DOHH2 (cell line): ENCODE data around the gene DCST2.

Experiments
- H3F3A ChIP-seq: fragments of 200-600 bp; sonication (generic), shearing (Covaris generic); 2 replicates; pipeline ENCODE4 v1.6.0; 2016; ENCODE audit warnings: antibody characterized with exemption, mild to moderate bottlenecking; ENCODE audit not compliant: control insufficient read depth, insufficient read depth
- H3K27ac ChIP-seq: fragments of 200-600 bp; sonication (generic); 2 replicates; pipeline ENCODE4 v1.5.1; 2014; ENCODE audit warnings: low read depth, mild to moderate bottlenecking, low read length, moderate library complexity
- H3K27me3 ChIP-seq: fragments of 200-600 bp; sonication (generic); 2 replicates; pipeline ENCODE4 v1.6.1; 2014; ENCODE audit warnings: mild to moderate bottlenecking, low read length, mixed read lengths; ENCODE audit not compliant: control insufficient read depth
- H3K36me3 ChIP-seq: fragments of 200-600 bp; sonication (generic); 2 replicates; pipeline ENCODE4 v1.6.1; 2014; ENCODE audit warnings: mild to moderate bottlenecking, low read length, moderate library complexity, mixed read lengths; ENCODE audit not compliant: control insufficient read depth
- H3K4me1 ChIP-seq: fragments of 200-600 bp; sonication (generic); 2 replicates; pipeline ENCODE4 v1.6.1; 2014; ENCODE audit warnings: mild to moderate bottlenecking, low read length, mixed read lengths; ENCODE audit not compliant: control insufficient read depth
- H3K4me2 ChIP-seq: fragments of 200-600 bp; sonication (generic); 2 replicates; pipeline ENCODE4 v1.6.0; 2014; ENCODE audit warnings: mild to moderate bottlenecking, low read length, moderate library complexity
- H3K4me3 ChIP-seq: fragments of 200-600 bp; sonication (generic); 2 replicates; pipeline ENCODE4 v1.5.1; 2014; ENCODE audit warnings: mild to moderate bottlenecking, low read length, mixed read lengths
- H3K79me2 ChIP-seq: fragments of 200-600 bp; sonication (generic); 2 replicates; pipeline ENCODE4 v1.6.1; 2014; ENCODE audit warnings: mild to moderate bottlenecking, low read length, mixed read lengths; ENCODE audit not compliant: control insufficient read depth
- H3K9me2 ChIP-seq: fragments of 200-600 bp; sonication (generic); replicated peaks from 2 replicates; pipeline ENCODE4 v1.6.1; 2014; ENCODE audit warnings: mild to moderate bottlenecking, low read length, mixed read lengths; ENCODE audit not compliant: control insufficient read depth
- H3K9me3 ChIP-seq: fragments of 200-600 bp; sonication (generic); 2 replicates; pipeline ENCODE4 v1.6.1; 2014; ENCODE audit warnings: antibody characterized with exemption, low read length, mixed read lengths; ENCODE audit not compliant: control insufficient read depth, insufficient read depth
- H4K20me1 ChIP-seq: fragments of 200-600 bp; sonication (generic); 2 replicates; pipeline ENCODE4 v1.6.0; 2014; ENCODE audit warnings: low read depth, mild to moderate bottlenecking, antibody characterized with exemption, low read length, moderate library complexity; ENCODE audit not compliant: control insufficient read depth, insufficient read depth
- CTCF ChIP-seq: fragments of 200-600 bp; sonication (generic); IDR thresholded peaks from one replicate; pipeline ENCODE4 v1.5.1; 2014; ENCODE audit warnings: antibody characterized with exemption, mild to moderate bottlenecking, low read depth, low read length; ENCODE audit not compliant: poor library complexity, severe bottlenecking
- EZH2phosphoT487 ChIP-seq: fragments of 200-600 bp; sonication (generic); IDR thresholded peaks from 2 replicates; pipeline ENCODE4 v1.6.1; 2017; ENCODE audit warnings: borderline replicate concordance, mild to moderate bottlenecking, antibody characterized with exemption, low read length, moderate library complexity, mixed read lengths

Gene DCST2

GRCh38 chr1:155075535-155075934, 42.0 kb upstream of the DCST2 start:
- Histone ChIP-seq H3K36me3 (peaks cover under 1% of the 10 kb centered on the region; the same call in 1 of the 2 replicates), H3K9me3 (no peaks in the 10 kb centered on the region), H3K79me2 (no peaks in the 10 kb centered on the region), H3K4me1 (peaks cover 87% of the 10 kb centered on the region), H3K9me2 (no peaks in the 10 kb centered on the region), H3K27me3 (peaks cover 24% of the 10 kb centered on the region), H3F3A (peaks cover 18% of the 10 kb centered on the region), H3K4me2 (no peak overlapping the region), H3K4me3 (no peak overlapping the region), H3K27ac (no peak overlapping the region), H4K20me1 (no peaks in the 10 kb centered on the region)
- TF ChIP-seq CTCF (no peak), EZH2phosphoT487 (no peak)

- H3K9me2 ChIP-seq = no peaks in the 10 kb centered on the region
- H3K4me2 ChIP-seq = peak overlapping the region; percentile 50
- peaks cover 15% of the 10 kb centered on the region for H3K36me3 ChIP-seq
- H3K79me2 ChIP-seq = no peaks in the 10 kb centered on the region
- no peaks in the 10 kb centered on the region for H4K20me1 ChIP-seq
- TF ChIP-seq EZH2phosphoT487 (no peak), CTCF (no peak)
- H3K27ac ChIP-seq = no peak overlapping the region
- no peaks in the 10 kb centered on the region for H3K9me3 ChIP-seq
- peaks cover 18% of the 10 kb centered on the region for H3F3A ChIP-seq
- H3K27me3 ChIP-seq = peaks cover 5% of the 10 kb centered on the region; the same call in 1 of the 2 replicates
- peak overlapping the region; percentile 36 for H3K4me3 ChIP-seq
- peaks cover 81% of the 10 kb centered on the region for H3K4me1 ChIP-seq
Measured at GRCh38 chr1:155073377-155074242, 40.0 kb upstream of the DCST2 start.

GRCh38 chr1:155072531-155073289, 39.1 kb upstream of the DCST2 start:
- H3K79me2 ChIP-seq = no peaks in the 10 kb centered on the region
- peaks cover 73% of the 10 kb centered on the region for H3K4me1 ChIP-seq
- H3K9me2 ChIP-seq = no peaks in the 10 kb centered on the region
- H3K36me3 ChIP-seq = peaks cover 20% of the 10 kb centered on the region
- no peaks in the 10 kb centered on the region for H4K20me1 ChIP-seq
- H3K27me3 ChIP-seq = no peaks in the 10 kb centered on the region
- TF ChIP-seq CTCF (no peak), EZH2phosphoT487 (no peak)
- H3F3A ChIP-seq = peaks cover 18% of the 10 kb centered on the region
- no peaks in the 10 kb centered on the region for H3K9me3 ChIP-seq
- no peak overlapping the region for H3K27ac ChIP-seq
- H3K4me3 ChIP-seq = no peak overlapping the region
- no peak overlapping the region for H3K4me2 ChIP-seq
